ENCODE results near the gene FOXA3.

The FOXA3 gene

GRCh38 chr19:45876411-45877197 is 12.5 kb downstream of the FOXA3 start:
- H3K36me3 Mint-ChIP-seq (ENCODE audit: low read depth) = no peaks in the 10 kb centered on the region
- H3K4me3 Mint-ChIP-seq = peak overlapping the region; percentile 59
- H3K27me3 Mint-ChIP-seq = peaks cover 18% of the 10 kb centered on the region
- H3K9me3 Mint-ChIP-seq = no peaks in the 10 kb centered on the region
- H3K27ac Mint-ChIP-seq = peak overlapping the region; percentile 13
- H3K4me1 Mint-ChIP-seq (ENCODE audit: low read depth) = peaks cover 26% of the 10 kb centered on the region

DNA sequence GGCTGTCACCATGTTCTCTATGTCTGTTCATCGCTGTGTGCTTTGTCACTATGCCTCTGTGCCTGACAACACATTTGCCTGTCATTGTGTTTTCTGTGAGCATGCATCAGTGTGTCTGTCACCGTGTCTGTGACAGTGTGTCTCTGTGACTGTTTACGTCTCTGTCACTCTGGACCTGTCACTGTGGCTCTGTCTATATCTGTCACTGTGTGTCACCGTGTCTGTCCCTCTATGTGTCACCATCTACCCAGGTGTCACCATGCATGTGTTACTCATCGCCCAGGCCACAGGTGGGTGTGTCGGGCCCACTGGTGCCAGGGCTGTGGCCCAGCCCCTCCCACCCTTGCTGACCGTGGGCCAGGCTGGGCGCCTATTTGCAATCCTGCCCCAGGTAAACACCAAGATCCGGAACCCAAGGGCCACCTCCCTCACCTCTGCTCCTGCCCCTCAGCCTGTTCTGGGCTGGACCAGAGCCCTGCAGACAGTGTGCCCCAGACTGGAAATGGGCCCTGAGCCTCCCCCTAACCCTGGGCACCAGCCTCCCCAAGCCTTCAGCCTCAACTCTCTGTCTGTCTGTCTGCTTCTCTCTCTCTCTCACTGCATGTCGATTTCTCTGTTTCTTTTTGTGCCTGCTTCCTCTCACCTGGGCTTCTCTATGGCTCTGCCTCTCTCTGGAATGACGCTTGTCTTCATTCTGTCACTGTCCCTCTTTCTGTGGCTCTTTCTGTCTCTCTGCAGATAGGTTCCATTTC is 14.1 kb downstream of the FOXA3 start:
- H3K27ac Mint-ChIP-seq = no peak overlapping the region

DNA sequence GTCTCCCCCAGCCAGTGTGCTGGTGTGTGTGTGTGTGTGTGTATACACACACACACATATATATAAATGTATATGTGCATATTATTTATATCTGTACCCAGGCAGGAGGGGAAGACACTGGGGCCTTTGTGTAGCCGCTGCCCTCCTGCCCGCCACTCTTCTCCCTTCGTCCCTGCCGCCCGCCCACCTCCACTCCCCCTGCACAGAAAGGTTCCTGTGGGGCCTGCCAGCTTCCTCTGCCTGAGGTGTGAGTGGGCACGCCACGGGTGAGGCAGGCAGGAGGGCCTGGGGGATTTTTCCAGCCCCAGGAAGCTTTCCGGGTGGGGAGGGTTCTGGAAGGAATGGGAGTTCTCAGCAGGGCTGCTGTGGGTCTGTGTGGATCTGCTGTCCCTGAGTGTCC is 14.9 kb downstream of the FOXA3 start:
- Mint-ChIP-seq H3K4me3 (no peak overlapping the region), H3K4me1 (ENCODE audit: low read depth) (peaks cover 43% of the 10 kb centered on the region), H3K27ac (no peak overlapping the region), H3K9me3 (no peaks in the 10 kb centered on the region), H3K27me3 (peaks cover 18% of the 10 kb centered on the region), H3K36me3 (ENCODE audit: low read depth) (no peaks in the 10 kb centered on the region)

More for the DNA sequence above, 14.1 kb downstream of the FOXA3 start:
- H3K9me3 Mint-ChIP-seq = no peaks in the 10 kb centered on the region
- peaks cover 35% of the 10 kb centered on the region for H3K4me1 Mint-ChIP-seq (ENCODE audit: low read depth)
- H3K36me3 Mint-ChIP-seq (ENCODE audit: low read depth) = no peaks in the 10 kb centered on the region
- H3K4me3 Mint-ChIP-seq = no peak overlapping the region
- peaks cover 18% of the 10 kb centered on the region for H3K27me3 Mint-ChIP-seq

DNA sequence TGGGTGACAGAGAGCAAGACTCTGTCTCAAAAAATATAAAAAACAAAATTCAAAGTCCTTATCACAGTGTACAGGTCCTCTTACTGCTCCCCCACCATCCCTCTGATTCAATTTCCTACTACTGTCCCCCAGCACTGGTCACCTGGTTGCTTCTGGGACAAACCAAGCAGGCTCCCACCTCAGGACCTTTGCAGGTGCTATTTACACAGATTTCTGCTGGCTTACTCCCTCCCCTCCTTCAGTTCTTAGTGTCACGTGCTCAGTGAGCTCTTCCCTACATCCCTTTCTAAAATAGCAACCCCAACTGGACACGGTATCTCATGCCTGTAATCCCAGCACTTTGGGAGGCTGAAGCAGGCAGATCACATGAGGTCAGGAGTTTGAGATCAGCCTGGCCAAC is 15.8 kb downstream of the FOXA3 start:
- H3K36me3 Mint-ChIP-seq (ENCODE audit: low read depth) = no peaks in the 10 kb centered on the region
- peaks cover 15% of the 10 kb centered on the region for H3K27me3 Mint-ChIP-seq
- no peaks in the 10 kb centered on the region for H3K9me3 Mint-ChIP-seq
- H3K4me1 Mint-ChIP-seq (ENCODE audit: low read depth) = peaks cover 46% of the 10 kb centered on the region
- H3K27ac Mint-ChIP-seq = no peak overlapping the region
- H3K4me3 Mint-ChIP-seq = no peak overlapping the region

GRCh38 chr19:45881082-45881908 is 17.2 kb downstream of the FOXA3 start:
- H3K27ac Mint-ChIP-seq = no peak overlapping the region
- H3K9me3 Mint-ChIP-seq = no peaks in the 10 kb centered on the region
- no peak overlapping the region for H3K4me3 Mint-ChIP-seq
- H3K4me1 Mint-ChIP-seq (ENCODE audit: low read depth) = peaks cover 42% of the 10 kb centered on the region
- H3K36me3 Mint-ChIP-seq (ENCODE audit: low read depth) = no peaks in the 10 kb centered on the region
- H3K27me3 Mint-ChIP-seq = peaks cover 10% of the 10 kb centered on the region

GRCh38 chr19:45881909-45882528 is 17.9 kb downstream of the FOXA3 start:
- Mint-ChIP-seq H3K9me3 (no peaks in the 10 kb centered on the region), H3K27me3 (peaks cover 8% of the 10 kb centered on the region), H3K36me3 (ENCODE audit: low read depth) (no peaks in the 10 kb centered on the region), H3K4me3 (no peak overlapping the region), H3K27ac (no peak overlapping the region), H3K4me1 (ENCODE audit: low read depth) (peaks cover 41% of the 10 kb centered on the region)

- Mint-ChIP-seq H3K4me3 (peak overlapping the region; percentile 81), H3K27ac (peak overlapping the region; percentile 78), H3K9me3 (no peaks in the 10 kb centered on the region), H3K36me3 (ENCODE audit: low read depth) (no peaks in the 10 kb centered on the region), H3K4me1 (ENCODE audit: low read depth) (peaks cover 37% of the 10 kb centered on the region), H3K27me3 (peaks cover 2% of the 10 kb centered on the region)
These were observed 18.8 kb downstream of the FOXA3 start for GRCh38 chr19:45882652-45883585.

- H3K4me3 Mint-ChIP-seq = peak overlapping the region; percentile 81
- H3K27ac Mint-ChIP-seq = peak overlapping the region; percentile 78
- no peaks in the 10 kb centered on the region for H3K9me3 Mint-ChIP-seq
- H3K27me3 Mint-ChIP-seq = no peaks in the 10 kb centered on the region
- peaks cover 36% of the 10 kb centered on the region for H3K4me1 Mint-ChIP-seq (ENCODE audit: low read depth)
- no peaks in the 10 kb centered on the region for H3K36me3 Mint-ChIP-seq (ENCODE audit: low read depth)
These were observed 19.4 kb downstream of the FOXA3 start for GRCh38 chr19:45883586-45883880.

DNA sequence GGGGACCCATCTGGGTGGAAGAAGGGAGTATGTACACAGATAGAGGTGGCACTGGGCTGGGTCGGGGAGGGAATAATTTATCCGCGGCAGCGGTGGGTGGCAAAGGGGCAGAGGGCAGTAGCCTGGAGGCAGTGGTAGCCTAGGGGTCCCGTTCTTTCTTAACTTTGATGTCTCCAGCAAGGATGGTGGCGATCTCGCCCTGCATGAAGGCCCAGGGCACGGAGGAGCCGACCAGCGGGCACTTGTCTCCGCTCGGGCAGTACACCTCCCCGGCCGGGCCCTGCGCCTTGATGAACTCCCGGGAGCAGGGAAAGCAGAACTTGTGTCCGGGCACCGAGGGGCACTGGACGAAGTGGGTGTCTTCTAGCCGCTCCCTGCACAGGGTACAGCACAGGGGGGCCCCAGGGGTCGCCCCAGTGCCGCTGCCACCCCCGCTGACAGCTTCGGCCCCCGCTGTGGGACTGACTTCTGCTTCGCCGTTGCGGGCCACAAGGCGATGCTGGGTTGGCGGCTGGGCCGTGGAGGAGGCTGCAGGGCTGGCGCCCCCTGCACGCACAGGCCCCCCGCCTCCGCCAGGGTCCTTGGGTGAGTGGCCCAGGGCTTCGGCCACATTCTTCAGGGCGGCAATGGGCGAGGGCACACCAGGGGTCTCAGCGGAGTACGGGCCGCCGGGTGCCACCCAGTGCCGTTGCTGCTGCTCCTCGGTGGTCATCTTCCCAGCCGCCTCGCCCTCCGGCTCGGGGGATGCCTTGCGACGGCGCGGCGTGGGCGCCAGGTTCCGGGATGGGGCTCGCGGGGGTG is 20.0 kb downstream of the FOXA3 start:
- no peaks in the 10 kb centered on the region for H3K27me3 Mint-ChIP-seq
- peaks cover 36% of the 10 kb centered on the region for H3K4me1 Mint-ChIP-seq (ENCODE audit: low read depth)
- H3K27ac Mint-ChIP-seq = no peak overlapping the region
- H3K9me3 Mint-ChIP-seq = no peaks in the 10 kb centered on the region
- H3K36me3 Mint-ChIP-seq (ENCODE audit: low read depth) = no peaks in the 10 kb centered on the region
- H3K4me3 Mint-ChIP-seq = peak overlapping the region; percentile 81

DNA sequence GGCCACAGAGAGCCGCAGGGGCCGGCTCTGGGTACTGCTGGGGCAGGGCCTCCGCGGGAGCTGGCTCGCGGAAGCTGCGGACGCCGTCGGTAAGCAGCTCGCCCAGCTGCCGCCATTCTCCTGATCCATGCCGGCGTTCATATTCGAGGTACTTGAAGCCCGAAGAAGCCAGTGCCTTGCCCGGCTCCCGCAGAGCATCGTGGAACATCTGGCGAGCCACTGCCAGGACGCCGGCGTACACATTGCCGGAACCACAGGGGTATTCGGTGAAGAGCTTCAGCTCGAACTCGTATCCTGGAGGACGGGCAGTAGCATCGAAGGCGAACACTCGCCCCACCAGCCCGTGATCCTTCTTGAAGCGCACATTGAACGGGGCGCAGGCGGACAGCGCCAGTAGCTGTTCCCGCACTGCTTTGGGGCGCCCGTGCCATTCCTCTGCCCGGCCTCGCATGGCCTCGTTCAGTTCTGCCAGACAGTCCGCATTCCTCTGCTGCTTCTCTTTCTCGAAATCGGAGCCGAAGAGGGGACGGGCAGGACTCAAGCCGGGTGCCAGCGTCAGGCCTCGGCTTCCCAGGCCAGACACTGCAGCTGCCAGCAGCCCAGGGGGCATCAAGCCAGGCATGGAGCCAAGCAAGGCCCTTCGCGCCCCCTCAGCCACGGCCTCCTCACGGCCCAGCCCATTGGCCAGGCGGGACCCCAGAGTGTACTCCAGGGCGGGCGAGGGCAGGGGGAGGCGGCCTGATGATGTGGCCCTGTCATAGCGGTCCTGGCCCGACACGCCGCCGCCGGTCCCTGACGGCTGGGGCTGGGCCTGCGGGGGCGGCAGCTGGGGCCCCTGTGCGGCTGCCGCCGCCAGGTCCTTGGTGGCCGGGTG is 20.8 kb downstream of the FOXA3 start:
- H3K27ac Mint-ChIP-seq = peak overlapping the region; percentile 36
- H3K9me3 Mint-ChIP-seq = no peaks in the 10 kb centered on the region
- H3K4me3 Mint-ChIP-seq = peak overlapping the region; percentile 69

DNA sequence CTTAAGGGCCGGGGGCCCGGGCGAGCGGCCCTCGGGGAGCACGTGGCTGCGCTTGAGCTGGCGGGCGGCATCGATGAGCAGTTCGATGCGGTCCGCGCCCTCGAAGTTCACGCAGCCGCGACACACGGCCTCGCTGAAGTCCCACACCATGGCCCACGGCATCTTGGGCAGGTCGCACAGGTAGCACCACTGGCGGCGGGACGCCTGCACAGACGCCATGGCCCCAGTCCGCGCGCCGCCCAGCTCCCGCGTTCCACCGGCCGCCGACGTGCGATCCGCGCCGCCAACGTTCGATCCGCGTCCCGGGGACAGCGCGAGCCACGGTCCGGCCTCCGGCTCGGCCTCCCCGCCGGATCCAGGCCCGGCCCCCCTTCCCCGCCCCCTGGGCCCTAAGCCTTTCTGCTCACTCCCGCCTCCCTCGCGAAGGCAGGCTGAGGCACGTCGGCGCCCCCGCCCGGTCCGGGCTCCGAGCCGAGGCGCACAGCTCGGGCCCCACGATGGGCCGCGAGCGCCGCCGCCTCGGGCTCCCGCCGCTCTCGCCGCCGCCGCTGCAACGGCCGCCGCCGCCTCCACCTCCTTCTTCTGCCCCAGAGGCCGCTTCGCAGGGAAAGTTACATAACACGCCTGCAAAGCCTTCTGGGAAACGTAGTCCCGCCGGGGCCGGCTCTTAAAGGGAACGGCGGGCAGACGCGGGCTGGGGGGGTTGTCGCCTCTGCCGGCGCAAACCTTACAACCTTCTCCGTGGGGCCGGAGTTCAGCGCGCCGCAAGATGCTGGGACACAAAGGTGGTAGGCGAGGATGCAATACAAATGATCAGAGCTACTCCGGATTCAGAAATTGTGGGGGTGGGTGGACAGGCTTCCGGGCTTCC is 21.7 kb downstream of the FOXA3 start, which contains the start of gene IRF2BP1:
IRF2BP1 (minus strand) TSS at position 586 of the 871 bp plus-strand sequence; CDS start at position 219, 367 bp downstream.
- Mint-ChIP-seq H3K27me3 (no peaks in the 10 kb centered on the region), H3K27ac (peak within 1 kb of the TSS; percentile 92), H3K4me3 (peak within 1 kb of the TSS; percentile 88), H3K36me3 (ENCODE audit: low read depth) (no peaks in the 10 kb centered on the region), H3K4me1 (ENCODE audit: low read depth) (peaks cover 36% of the 10 kb centered on the region), H3K9me3 (no peaks in the 10 kb centered on the region)

More for the DNA sequence above, 20.8 kb downstream of the FOXA3 start:
- peaks cover 36% of the 10 kb centered on the region for H3K4me1 Mint-ChIP-seq (ENCODE audit: low read depth)
- H3K27me3 Mint-ChIP-seq = no peaks in the 10 kb centered on the region
- no peaks in the 10 kb centered on the region for H3K36me3 Mint-ChIP-seq (ENCODE audit: low read depth)

Data from stimulated activated naive CD8-positive, alpha-beta T cell treated with anti-CD3 and anti-CD28 coated beads, Interleukin-15, Interleukin-2, amounts not matched to agents 100 ng/mL and 50 ng/mL, for 24 hours (primary cell).